A673 (cell line): Measurements from ENCODE around the gene KCNK3. TPM values are rescaled to one million over a fixed set of nuclear protein-coding genes. Genes with fewer than 3 reads are reported as not detected.

Experiments used
- BruUV-seq: library from RNA; stranded (reverse); fragments of 400-500 nt; replicated peaks from 2 replicates; lab custom pipeline; 2021; lab: Mats Ljungman, UMichigan
- CTCF ChIA-PET: fragments of 300-600 bp; sonication (Branson Sonifier 250); formaldehyde crosslinking; loops from one replicate; lab custom pipeline; 2022; ENCODE audit warnings: antibody characterized with exemption; lab: Charles Lee
- POLR2A ChIA-PET: fragments of 300-600 bp; sonication (Branson Sonifier 250); formaldehyde crosslinking; loops from one replicate; lab custom pipeline; 2022; ENCODE audit warnings: antibody characterized with exemption; ENCODE audit not compliant: low non-redundant PET; lab: Charles Lee
- DNase-seq: peaks from one replicate; pipeline ENCODE4 v3.0.0-alpha.2; 2015; ENCODE audit warnings: low spot score
- H3K27ac ChIP-seq: fragments of 200-600 bp; sonication (generic); 2 replicates; pipeline ENCODE4 v1.5.1; 2016; ENCODE audit warnings: mixed run types, low read depth, mild to moderate bottlenecking, mixed read lengths, antibody characterized with exemption, low read length; ENCODE audit not compliant: poor library complexity, severe bottlenecking
- H3K27me3 ChIP-seq: fragments of 200-600 bp; sonication (generic); replicated peaks from 2 replicates; pipeline ENCODE4 v1.6.1; 2017; ENCODE audit warnings: mixed run types, low read depth, mild to moderate bottlenecking, mixed read lengths, antibody characterized with exemption, low read length; ENCODE audit not compliant: insufficient read depth, poor library complexity
- H3K36me3 ChIP-seq: fragments of 200-600 bp; sonication (generic); 2 replicates; pipeline ENCODE4 v1.6.1; 2016; ENCODE audit warnings: mixed run types, mild to moderate bottlenecking, mixed read lengths, antibody characterized with exemption, low read length; ENCODE audit not compliant: insufficient read depth, poor library complexity, severe bottlenecking
- H3K4me1 ChIP-seq: fragments of 200-600 bp; sonication (generic); 2 replicates; pipeline ENCODE4 v1.6.1; 2017; ENCODE audit warnings: mixed run types, mild to moderate bottlenecking, mixed read lengths, antibody characterized with exemption, low read length; ENCODE audit not compliant: insufficient read depth, poor library complexity, severe bottlenecking
- H3K4me3 ChIP-seq: fragments of 200-600 bp; sonication (generic); 2 replicates; pipeline ENCODE4 v1.5.1; 2016; ENCODE audit warnings: low read depth, mixed run types, mild to moderate bottlenecking, mixed read lengths, low read length; ENCODE audit not compliant: poor library complexity, severe bottlenecking
- H3K9me3 ChIP-seq: fragments of 200-600 bp; sonication (generic); 2 replicates; pipeline ENCODE4 v1.6.1; 2016; ENCODE audit warnings: mixed run types, low read depth, mild to moderate bottlenecking, mixed read lengths, antibody characterized with exemption, low read length; ENCODE audit not compliant: poor library complexity, severe bottlenecking
- CTCF ChIP-seq: fragments of 300-800, 200-600 bp; sonication (generic); conservative IDR thresholded peaks from 2 replicates; pipeline ENCODE4 v1.5.1; 2017; ENCODE audit warnings: low read depth, mild to moderate bottlenecking, antibody characterized with exemption, low read length, moderate library complexity, mixed read lengths
- EZH2 ChIP-seq: fragments of 200-600 bp; sonication (generic); IDR thresholded peaks from 2 replicates; pipeline ENCODE4 v1.6.1; 2017; ENCODE audit warnings: borderline replicate concordance, low read depth, mild to moderate bottlenecking, mixed read lengths, antibody characterized with exemption, low read length; ENCODE audit not compliant: poor library complexity, severe bottlenecking
- intact Hi-C: fragments of 100-400 bp; cut with micrococcal nuclease; formaldehyde crosslinking; loops from one replicate; pipeline ENCODE4 v1.10.0; 2022; ENCODE audit not compliant: unreplicated experiment
- total RNA-seq: library from RNA; stranded (reverse); gene quantifications from 2 replicates; pipeline ENCODE4 v1.2.3, GENCODE V29; 2021

Gene KCNK3
- total RNA-seq, 1 experiment from 2014 or later: 0.13 TPM

GRCh38 chr2:26685989-26686839, 6.3 kb upstream of the KCNK3 start:
- Histone ChIP-seq H3K9me3 (no peaks in the 10 kb centered on the region), H3K36me3 (no peaks in the 10 kb centered on the region), H3K4me1 (no peaks in the 10 kb centered on the region), H3K27ac (no peak overlapping the region), H3K4me3 (no peak overlapping the region), H3K27me3 (peaks cover 29% of the 10 kb centered on the region)
- TF ChIP-seq CTCF: no peak
- no peak for TF ChIP-seq EZH2
- BruUV-seq: no TSS peak
- DNase-seq: no peak
- intact Hi-C loops: no loop called here
- CTCF ChIA-PET: interaction anchor here (0.6 kb wide), 1 partner anchor 77 kb away, joined by 3 read pairs; no protein-coding TSS in a partner anchor
- POLR2A ChIA-PET: no interaction called here

- H3K9me3 ChIP-seq: no peaks in the 10 kb centered on the region
- no peak overlapping the region for H3K4me3 ChIP-seq
- BruUV-seq: no TSS peak
- DNase-seq: no peak
- H3K36me3 ChIP-seq: no peaks in the 10 kb centered on the region
- intact Hi-C loops: no loop called here
- TF ChIP-seq CTCF: no peak
- TF ChIP-seq EZH2: no peak
- H3K27me3 ChIP-seq: peaks cover 29% of the 10 kb centered on the region
- ChIA-PET POLR2A (no interaction called here), CTCF (no interaction called here)
- H3K4me1 ChIP-seq: no peaks in the 10 kb centered on the region
- H3K27ac ChIP-seq: no peak overlapping the region
Observed at GRCh38 chr2:26687328-26687727, 5.2 kb upstream of the KCNK3 start.

DNA sequence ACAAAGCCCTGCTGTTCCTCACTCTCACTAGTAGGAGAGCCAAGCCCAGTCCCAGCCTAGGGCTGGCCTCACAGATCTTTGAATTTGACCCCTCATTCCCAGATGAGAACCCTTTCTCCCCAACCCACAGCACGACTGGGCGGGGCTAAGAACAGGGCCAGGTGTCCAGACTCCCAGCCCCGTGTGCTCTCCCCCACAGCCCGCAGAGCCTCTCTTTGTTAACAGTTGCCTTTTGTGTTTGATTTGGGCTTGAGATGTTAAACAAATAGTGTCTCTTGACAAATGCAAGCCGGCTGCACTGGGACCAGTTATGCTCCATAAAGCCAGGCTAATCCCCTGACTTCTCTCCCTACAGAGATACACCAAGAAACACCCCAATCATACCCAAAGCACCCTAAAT, 4.7 kb upstream of the KCNK3 start:
- intact Hi-C loops: no loop called here
- CTCF ChIA-PET: no interaction called here
- H3K27me3 ChIP-seq: peaks cover 29% of the 10 kb centered on the region
- no peak overlapping the region for H3K4me3 ChIP-seq
- H3K9me3 ChIP-seq: no peaks in the 10 kb centered on the region
- H3K27ac ChIP-seq: no peak overlapping the region
- no peak for DNase-seq
- BruUV-seq: no TSS peak
- H3K4me1 ChIP-seq: no peaks in the 10 kb centered on the region
- TF ChIP-seq CTCF (no peak), EZH2 (no peak)
- POLR2A ChIA-PET: no interaction called here
- H3K36me3 ChIP-seq: no peaks in the 10 kb centered on the region
